ENCODE data around the gene NFIX. TPM values are rescaled to one million over a fixed set of nuclear protein-coding genes. Genes with fewer than 3 reads are reported as not detected.

NFIX gene
- total and polyA plus RNA-seq, 2 of the 13 experiments (the other 11 are each of a cell fraction or from before 2014, with no cell fraction given): 3.4 to 5.4 TPM

- TF ChIP-seq MLX (CRISPR knock-in tag; IDR thresholded peaks at IDR 0.05): 0 out of 2 replicates have a peak, but pooled peaks have one; percentile 18
- TF ChIP-seq MED13 (CRISPR knock-in tag; IDR thresholded peaks at IDR 0.05): peak; percentile 72
- TF ChIP-seq THAP7 (CRISPR knock-in tag; IDR thresholded peaks at IDR 0.05): 0 out of 2 replicates have a peak, but pooled peaks have one; percentile 28
- 0 out of 2 replicates have a peak, but pooled peaks have one; percentile 31 for TF ChIP-seq ZFP90 (CRISPR knock-in tag; IDR thresholded peaks at IDR 0.05; ENCODE audit: borderline replicate concordance)
- TF ChIP-seq SIN3B (IDR thresholded peaks at IDR 0.05; ENCODE audit: low read length): peak; percentile 100
- 0 out of 2 replicates have a peak, but pooled peaks have one; percentile 38 for TF ChIP-seq SRY (CRISPR knock-in tag; IDR thresholded peaks at IDR 0.05)
- peak; percentile 82 for TF ChIP-seq KMT2A (CRISPR knock-in tag; IDR thresholded peaks at IDR 0.05)
- no peak for TF ChIP-seq ZNF263 (CRISPR knock-in tag; IDR thresholded peaks at IDR 0.05)
- TF ChIP-seq ZNF605 (CRISPR knock-in tag; IDR thresholded peaks at IDR 0.05): peak; percentile 21; the same call in 1 of the 2 replicates
- no peak for TF ChIP-seq ISX (CRISPR knock-in tag; conservative IDR thresholded peaks at IDR 0.05)
- TF ChIP-seq ZNF296 (CRISPR knock-in tag; conservative IDR thresholded peaks at IDR 0.05): no peak
- no peak for TF ChIP-seq CSRNP1 (CRISPR knock-in tag; IDR thresholded peaks at IDR 0.05)
- TF ChIP-seq ZNF350 (CRISPR knock-in tag; IDR thresholded peaks at IDR 0.05; ENCODE audit: borderline replicate concordance, low read depth): peak; percentile 77
- TF ChIP-seq SAP130 (CRISPR knock-in tag; IDR thresholded peaks at IDR 0.05; ENCODE audit: low read depth): peak; percentile 100
- peak; percentile 99 for TF ChIP-seq PHF20 (CRISPR knock-in tag; IDR thresholded peaks at IDR 0.05)
- TF ChIP-seq KAT2B (IDR thresholded peaks at IDR 0.05; ENCODE audit: borderline replicate concordance, low read depth, low read length): no peak
- TF ChIP-seq SKI (IDR thresholded peaks at IDR 0.05; ENCODE audit: partially characterized antibody): no peak
- TF ChIP-seq ZNF333 (CRISPR knock-in tag; IDR thresholded peaks at IDR 0.05; ENCODE audit: borderline replicate concordance): no peak
- TF ChIP-seq ZFP41 (CRISPR knock-in tag; IDR thresholded peaks at IDR 0.05; ENCODE audit: borderline replicate concordance): no peak
- TF ChIP-seq ZEB1 (IDR thresholded peaks at IDR 0.05; ENCODE audit: insufficient replicate concordance, low read depth): peak; percentile 40
- no peak for TF ChIP-seq EEA1 (CRISPR knock-in tag; IDR thresholded peaks at IDR 0.05; ENCODE audit: borderline replicate concordance)
- TF ChIP-seq BRCA1 (CRISPR knock-in tag; IDR thresholded peaks at IDR 0.05): no peak
- peak; percentile 93 for TF ChIP-seq NFYB (CRISPR knock-in tag; IDR thresholded peaks at IDR 0.05)
- peak; percentile 39; the same call in 1 of the 2 replicates for TF ChIP-seq MTA1 (CRISPR knock-in tag; IDR thresholded peaks at IDR 0.05; ENCODE audit: borderline replicate concordance)
- TF ChIP-seq ZNF768 (CRISPR knock-in tag; IDR thresholded peaks at IDR 0.05): no peak; the same call in 1 of the 2 replicates
- no peak for TF ChIP-seq ZBTB7A (CRISPR knock-in tag; IDR thresholded peaks at IDR 0.05)
- TF ChIP-seq TRIM22 (IDR thresholded peaks at IDR 0.05): no peak
These were observed 121.3 kb downstream of the NFIX start, which contains the start of gene TRMT1 (continued) for GRCh38 chr19:13116282-13117175.
